NCI-H2081 (cell line): ENCODE measurements around the gene CHD9.

Source experiments
- DNase-seq, 2 experiments: peaks; one replicate each; lab custom pipeline; 2025; lab: John Stamatoyannopoulos, UW

Gene CHD9

DNA sequence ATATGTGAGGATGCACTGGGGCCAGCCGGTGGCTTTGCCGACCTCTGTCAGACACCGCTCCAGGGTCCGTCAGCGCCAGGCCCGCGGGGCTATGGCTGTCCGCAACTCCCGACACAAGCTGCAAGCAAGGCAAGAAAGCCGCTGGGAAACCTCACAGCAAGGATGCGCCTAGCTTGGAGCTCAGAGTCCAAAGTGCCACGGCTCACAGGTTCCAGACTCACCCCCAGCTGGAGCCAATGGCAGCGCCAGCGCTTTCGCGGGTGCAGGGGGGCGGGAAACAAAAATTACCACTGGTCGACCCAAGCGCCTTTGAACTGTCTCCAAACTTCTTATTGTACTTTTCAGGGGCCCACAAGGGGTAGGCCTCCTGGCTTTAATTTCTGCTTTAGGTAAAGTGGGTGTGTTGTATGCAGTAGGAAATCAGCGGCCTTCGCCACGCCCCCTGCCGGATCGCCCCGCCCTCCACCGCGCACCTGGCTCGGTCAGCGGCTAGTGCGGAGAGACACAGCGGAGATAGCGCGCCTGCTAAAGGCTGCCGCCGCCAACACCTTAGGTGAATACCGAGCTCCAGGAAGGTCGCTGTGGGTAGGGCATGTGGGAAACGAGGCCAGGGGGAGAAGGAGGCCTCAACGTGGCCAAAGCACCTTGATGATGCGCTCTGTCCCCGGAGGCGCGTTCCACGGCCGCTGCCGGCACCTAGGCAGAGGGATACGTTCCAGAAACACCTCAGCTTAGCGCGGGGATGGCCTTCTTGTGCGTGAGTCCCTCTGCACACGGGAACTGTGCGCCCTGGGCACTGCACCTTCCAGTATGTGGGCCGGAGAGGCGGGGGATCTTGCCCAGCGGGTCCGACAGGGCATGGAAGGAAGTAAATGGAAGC is 318.4 kb downstream of the CHD9 start:
- DNase-seq: peak; percentile 51 to 71

DNA sequence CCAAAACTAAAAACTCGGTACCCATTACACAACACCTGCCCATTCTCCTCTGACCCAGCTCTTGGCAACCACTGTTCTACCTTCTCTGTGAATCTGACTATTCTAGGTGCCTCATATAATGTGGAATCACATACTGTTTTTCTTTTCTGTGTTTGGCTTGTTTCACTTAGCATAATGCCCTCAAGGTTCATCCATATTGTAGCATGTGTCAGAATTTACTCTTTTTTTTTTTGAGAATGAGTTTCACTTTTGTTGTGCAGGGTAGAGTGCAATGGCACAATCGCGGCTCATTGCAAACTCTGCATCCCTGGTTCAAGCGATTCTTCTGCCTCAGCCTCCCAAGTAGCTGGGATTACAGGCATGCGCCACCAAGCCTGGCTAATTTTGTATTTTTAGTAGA is 320.0 kb downstream of the CHD9 start:
- no peak for DNase-seq

DNA sequence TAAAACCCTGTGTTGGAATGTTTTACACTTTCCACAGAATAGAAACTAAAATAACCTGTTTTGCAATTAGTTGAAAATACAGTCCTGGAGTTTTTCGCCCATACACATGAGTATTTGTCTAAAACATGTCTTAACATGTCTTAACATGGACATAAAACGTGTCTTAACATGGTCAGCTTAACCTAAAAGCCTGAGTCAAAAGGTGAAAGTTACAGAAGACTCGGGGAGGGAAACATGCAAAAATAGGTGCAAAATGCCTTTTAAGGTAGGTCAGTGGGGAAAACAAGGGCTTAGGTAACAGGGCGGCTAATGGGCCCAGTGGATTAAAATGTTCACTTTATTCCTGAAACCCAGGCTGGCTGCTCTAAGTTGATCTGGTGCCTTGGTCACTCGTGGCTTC is 323.3 kb downstream of the CHD9 start:
- DNase-seq: no peak
